GM12878 (cell line): ENCODE measurements around the gene GSG1L.

Experiments used
- BCLAF1 ChIP-seq: fragments of 450-650 bp; IDR thresholded peaks from 2 replicates; pipeline ENCODE4 v1.6.1; 2017; ENCODE audit warnings: antibody characterized with exemption, mild to moderate bottlenecking, moderate library complexity
- MAX ChIP-seq: IDR thresholded peaks from 2 replicates; pipeline ENCODE4 v1.6.1; 2012; ENCODE audit warnings: low read depth, low read length, improper control_type of control experiment
- NFIC ChIP-seq: IDR thresholded peaks from 2 replicates; pipeline ENCODE4 v1.6.1; 2012; ENCODE audit warnings: low read depth, mild to moderate bottlenecking, inconsistent platforms, low read length, moderate library complexity
- PML ChIP-seq: IDR thresholded peaks from 2 replicates; pipeline ENCODE4 v1.6.1; 2012; ENCODE audit warnings: low read length, inconsistent platforms

GRCh38 chr16:28087675-28088300 lies 24.3 kb upstream of the GSG1L start:
- no peak for TF ChIP-seq MAX
- TF ChIP-seq PML = no peak
- TF ChIP-seq BCLAF1 = no peak
- no peak for TF ChIP-seq NFIC
